ENCODE results near the gene OR10V1. TPM values are rescaled to one million over a fixed set of nuclear protein-coding genes. Genes with fewer than 3 reads are reported as not detected.

The OR10V1 gene
- total and polyA plus RNA-seq, 9 of the 15 experiments (the other 6 are each of a cell fraction or from before 2014, with no cell fraction given) = not detected

DNA sequence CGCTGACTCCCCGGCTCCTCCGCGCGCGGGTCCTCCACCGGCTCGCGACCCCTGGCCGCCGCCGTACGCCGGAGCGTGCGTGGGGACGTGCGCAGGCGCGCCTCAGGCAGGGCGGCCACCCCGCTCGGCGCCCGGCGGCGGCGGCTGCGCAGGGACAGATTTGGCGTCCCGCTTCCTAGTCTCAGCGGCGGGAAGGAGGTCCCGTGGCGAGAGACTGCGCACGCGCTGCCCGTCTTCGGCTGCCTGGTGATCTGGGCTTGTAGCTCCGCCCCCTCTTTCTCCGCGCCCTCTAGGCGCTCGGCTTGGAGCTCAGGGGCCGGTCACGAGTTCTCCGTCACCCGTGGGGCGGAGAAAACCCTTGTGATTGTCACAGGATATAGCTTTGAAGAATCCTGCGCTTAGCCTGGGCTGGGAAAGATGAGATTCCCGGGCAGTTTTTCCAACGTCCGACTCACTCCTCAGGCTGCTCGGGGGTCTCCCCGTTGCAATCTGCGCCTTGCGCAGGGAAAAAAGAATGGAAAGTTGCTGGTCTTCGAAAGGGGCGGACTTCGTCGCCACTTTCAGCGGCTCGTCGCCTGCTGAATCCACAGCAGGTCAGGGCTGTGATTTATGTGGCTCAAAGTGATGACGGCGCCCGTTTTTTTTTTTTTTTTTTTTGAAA lies 44.6 kb downstream of the OR10V1 start, which contains the start of gene PATL1 (continued):
- TF ChIP-seq ZNF518B (CRISPR knock-in tag; IDR thresholded peaks at IDR 0.05) = no peak
- no peak for TF ChIP-seq IRF9 (tag; IDR thresholded peaks at IDR 0.05)
- TF ChIP-seq ZNF76 (CRISPR knock-in tag; IDR thresholded peaks at IDR 0.05; ENCODE audit: borderline replicate concordance) = no peak
- peak; percentile 49 for TF ChIP-seq DMBX1 (CRISPR knock-in tag; IDR thresholded peaks at IDR 0.05; ENCODE audit: borderline replicate concordance)
- TF ChIP-seq SREBF1 (IDR thresholded peaks at IDR 0.05; ENCODE audit: borderline replicate concordance, low read depth, low read length) = no peak
- TF ChIP-seq ZNF79 (CRISPR knock-in tag; IDR thresholded peaks at IDR 0.05; ENCODE audit: low read depth) = no peak
- TF ChIP-seq, protein P1, sequence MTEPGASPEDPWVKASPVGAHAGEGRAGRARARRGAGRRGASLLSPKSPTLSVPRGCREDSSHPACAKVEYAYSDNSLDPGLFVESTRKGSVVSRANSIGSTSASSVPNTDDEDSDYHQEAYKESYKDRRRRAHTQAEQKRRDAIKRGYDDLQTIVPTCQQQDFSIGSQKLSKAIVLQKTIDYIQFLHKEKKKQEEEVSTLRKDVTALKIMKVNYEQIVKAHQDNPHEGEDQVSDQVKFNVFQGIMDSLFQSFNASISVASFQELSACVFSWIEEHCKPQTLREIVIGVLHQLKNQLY (CRISPR knock-in tag; conservative IDR thresholded peaks at IDR 0.05) = no peak
- TF ChIP-seq PHTF2 (CRISPR knock-in tag; IDR thresholded peaks at IDR 0.05) = no peak
- no peak for TF ChIP-seq CBX8 (IDR thresholded peaks at IDR 0.05; ENCODE audit: borderline replicate concordance, extremely low read depth, low read depth, low read length, poor library complexity, severe bottlenecking)
